GM21528 (cell line): ENCODE results near the gene LYSET.
"Not testable (repeated sequence)": the region's sequence is repeated elsewhere in the genome, so short reads cannot be mapped to it uniquely, and the experiment has no call there.

Experiments
- ATAC-seq: cut with Tn5 transposase; IDR thresholded peaks from one replicate; pipeline ENCODE4 v1.9.1; 2021; ENCODE audit warnings: mild to moderate bottlenecking, moderate library complexity; ENCODE audit not compliant: unreplicated experiment, low FRiP score

Gene LYSET

GRCh38 chr14:93184391-93185348 is at the start of gene LYSET, which contains the start of gene MOAP1:
Gene LYSET (plus strand): TSS chr14:93185317. CDS start chr14:93185406, 89 bp downstream.
Gene MOAP1 (minus strand): TSS chr14:93184897. CDS start chr14:93184242, 655 bp downstream.
- peak; percentile 82 for ATAC-seq

GRCh38 chr14:93135399-93135798 is 49.7 kb upstream of the LYSET start:
- ATAC-seq = no peak

GRCh38 chr14:93136009-93136408 is 49.1 kb upstream of the LYSET start:
- ATAC-seq = no peak

- not testable (repeated sequence) for ATAC-seq
These were observed 48.6 kb upstream of the LYSET start for GRCh38 chr14:93136508-93136907.

- ATAC-seq = no peak
These were observed 47.3 kb upstream of the LYSET start for GRCh38 chr14:93137864-93138263.

GRCh38 chr14:93142854-93143652 is 42.1 kb upstream of the LYSET start:
- no peak for ATAC-seq

GRCh38 chr14:93146119-93146518 is 39.0 kb upstream of the LYSET start:
- ATAC-seq = no peak

GRCh38 chr14:93148979-93149378 is 36.1 kb upstream of the LYSET start:
- ATAC-seq = no peak

GRCh38 chr14:93150227-93151208 is 34.6 kb upstream of the LYSET start:
- ATAC-seq = no peak

GRCh38 chr14:93153121-93153520 is 32.0 kb upstream of the LYSET start:
- ATAC-seq = no peak

- no peak for ATAC-seq
These were observed 29.4 kb upstream of the LYSET start for GRCh38 chr14:93155667-93156066.

- no peak for ATAC-seq
These were observed 28.3 kb upstream of the LYSET start for GRCh38 chr14:93156693-93157369.

GRCh38 chr14:93158349-93158748 is 26.8 kb upstream of the LYSET start:
- not testable (repeated sequence) for ATAC-seq

GRCh38 chr14:93159625-93160352 is 25.3 kb upstream of the LYSET start:
- ATAC-seq = not testable (repeated sequence)

GRCh38 chr14:93160353-93160801 is 24.7 kb upstream of the LYSET start:
- ATAC-seq = no peak

GRCh38 chr14:93161411-93161940 is 23.6 kb upstream of the LYSET start:
- ATAC-seq = no peak

- ATAC-seq = no peak
These were observed 21.6 kb upstream of the LYSET start for GRCh38 chr14:93163564-93163963.
